Measurements from ENCODE around the gene TADA1. TPM values are rescaled to one million over a fixed set of nuclear protein-coding genes. Genes with fewer than 3 reads are reported as not detected.
A peak's percentile ranks its signal among the peaks of the same experiment; 100 is the strongest.

TADA1 gene
- total RNA-seq, 1 experiment from 2014 or later: 16.0 TPM

DNA sequence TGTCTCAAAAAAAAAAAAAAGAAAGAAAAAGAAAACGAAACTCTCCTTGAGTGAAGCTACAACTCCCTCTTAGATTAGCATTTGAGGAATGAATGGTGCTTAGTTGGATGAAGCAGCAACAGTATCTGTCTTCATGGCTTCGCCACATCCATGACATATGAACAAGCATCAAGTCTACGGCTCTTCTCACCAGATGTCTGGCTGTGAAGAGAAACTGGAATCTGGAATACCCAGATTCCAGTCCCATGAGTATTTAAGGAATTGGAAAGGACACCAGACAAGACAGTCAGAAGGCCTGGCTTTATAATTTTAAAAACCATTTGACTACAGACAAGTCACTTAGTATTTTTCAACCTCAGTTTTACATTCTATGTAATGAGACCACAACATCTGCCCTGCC, 38.0 kb upstream of the TADA1 start:
- H3K9ac ChIP-seq (ENCODE audit: low read length): no peak overlapping the region
- ChIA-PET RAD21 (ENCODE audit: low non-redundant PET in 1 of 2, low total read pairs in 2 of 2, uncharacterized antibody in 2 of 2, unreplicated experiment in 2 of 2) (no interaction called here), POLR2A (no interaction called here), CTCF (interaction anchor here (7.0 kb wide), 1 partner anchor 147 kb away, joined by 324 read pairs; no protein-coding TSS in a partner anchor)
- no peaks in the 10 kb centered on the region for H3K36me3 ChIP-seq (ENCODE audit: control insufficient read depth in 1 of 2, insufficient read depth in 2 of 2, low read length in 2 of 2)
- no peaks in the 10 kb centered on the region for H4K20me1 ChIP-seq (ENCODE audit: insufficient read depth)
- ATAC-seq (no peak), DNase-seq (ENCODE audit: low read depth, low spot score) (no peak)
- H3K27ac ChIP-seq (ENCODE audit: low read depth, low read length): no peak overlapping the region
- no peaks in the 10 kb centered on the region for H3K79me2 ChIP-seq (ENCODE audit: insufficient read depth, low read length)
- H3K4me2 ChIP-seq (ENCODE audit: low read length): 0 out of 2 replicates have a peak overlapping the region, but pooled peaks have one; percentile 14
- no TSS peak for BruUV-seq (replicated peaks)
- intact Hi-C loops (cut with micrococcal nuclease): no loop called here
- H3K4me3 ChIP-seq (replicated peaks in 1 of 2; ENCODE audit: low read depth in 1 of 2, low read length in 2 of 2): no peak overlapping the region
- H3K27me3 ChIP-seq (ENCODE audit: insufficient read depth, low read length): no peaks in the 10 kb centered on the region
- H3K9me3 ChIP-seq (ENCODE audit: control insufficient read depth in 1 of 2, insufficient read depth in 1 of 2, low read depth in 1 of 2, low read length in 2 of 2): no peaks in the 10 kb centered on the region
- no peak overlapping the region for H2AFZ ChIP-seq (ENCODE audit: low read depth, low read length, poor library complexity, severe bottlenecking)
- H3K9me2 ChIP-seq (ENCODE audit: insufficient read depth): no peaks in the 10 kb centered on the region
- TF ChIP-seq, protein P1, sequence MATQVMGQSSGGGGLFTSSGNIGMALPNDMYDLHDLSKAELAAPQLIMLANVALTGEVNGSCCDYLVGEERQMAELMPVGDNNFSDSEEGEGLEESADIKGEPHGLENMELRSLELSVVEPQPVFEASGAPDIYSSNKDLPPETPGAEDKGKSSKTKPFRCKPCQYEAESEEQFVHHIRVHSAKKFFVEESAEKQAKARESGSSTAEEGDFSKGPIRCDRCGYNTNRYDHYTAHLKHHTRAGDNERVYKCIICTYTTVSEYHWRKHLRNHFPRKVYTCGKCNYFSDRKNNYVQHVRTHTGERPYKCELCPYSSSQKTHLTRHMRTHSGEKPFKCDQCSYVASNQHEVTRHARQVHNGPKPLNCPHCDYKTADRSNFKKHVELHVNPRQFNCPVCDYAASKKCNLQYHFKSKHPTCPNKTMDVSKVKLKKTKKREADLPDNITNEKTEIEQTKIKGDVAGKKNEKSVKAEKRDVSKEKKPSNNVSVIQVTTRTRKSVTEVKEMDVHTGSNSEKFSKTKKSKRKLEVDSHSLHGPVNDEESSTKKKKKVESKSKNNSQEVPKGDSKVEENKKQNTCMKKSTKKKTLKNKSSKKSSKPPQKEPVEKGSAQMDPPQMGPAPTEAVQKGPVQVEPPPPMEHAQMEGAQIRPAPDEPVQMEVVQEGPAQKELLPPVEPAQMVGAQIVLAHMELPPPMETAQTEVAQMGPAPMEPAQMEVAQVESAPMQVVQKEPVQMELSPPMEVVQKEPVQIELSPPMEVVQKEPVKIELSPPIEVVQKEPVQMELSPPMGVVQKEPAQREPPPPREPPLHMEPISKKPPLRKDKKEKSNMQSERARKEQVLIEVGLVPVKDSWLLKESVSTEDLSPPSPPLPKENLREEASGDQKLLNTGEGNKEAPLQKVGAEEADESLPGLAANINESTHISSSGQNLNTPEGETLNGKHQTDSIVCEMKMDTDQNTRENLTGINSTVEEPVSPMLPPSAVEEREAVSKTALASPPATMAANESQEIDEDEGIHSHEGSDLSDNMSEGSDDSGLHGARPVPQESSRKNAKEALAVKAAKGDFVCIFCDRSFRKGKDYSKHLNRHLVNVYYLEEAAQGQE (IDR thresholded peaks at IDR 0.05; ENCODE audit: low read depth): no peak
- TF ChIP-seq, protein P2, sequence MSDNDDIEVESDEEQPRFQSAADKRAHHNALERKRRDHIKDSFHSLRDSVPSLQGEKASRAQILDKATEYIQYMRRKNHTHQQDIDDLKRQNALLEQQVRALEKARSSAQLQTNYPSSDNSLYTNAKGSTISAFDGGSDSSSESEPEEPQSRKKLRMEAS (IDR thresholded peaks at IDR 0.05): no peak
- TF ChIP-seq, protein P3, sequence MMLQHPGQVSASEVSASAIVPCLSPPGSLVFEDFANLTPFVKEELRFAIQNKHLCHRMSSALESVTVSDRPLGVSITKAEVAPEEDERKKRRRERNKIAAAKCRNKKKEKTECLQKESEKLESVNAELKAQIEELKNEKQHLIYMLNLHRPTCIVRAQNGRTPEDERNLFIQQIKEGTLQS (IDR thresholded peaks at IDR 0.05): no peak
- TF ChIP-seq TCF7L2 (IDR thresholded peaks at IDR 0.05; ENCODE audit: borderline replicate concordance, extremely low read depth, insufficient read depth, insufficient read length): no peak
- TF ChIP-seq, protein P4, sequence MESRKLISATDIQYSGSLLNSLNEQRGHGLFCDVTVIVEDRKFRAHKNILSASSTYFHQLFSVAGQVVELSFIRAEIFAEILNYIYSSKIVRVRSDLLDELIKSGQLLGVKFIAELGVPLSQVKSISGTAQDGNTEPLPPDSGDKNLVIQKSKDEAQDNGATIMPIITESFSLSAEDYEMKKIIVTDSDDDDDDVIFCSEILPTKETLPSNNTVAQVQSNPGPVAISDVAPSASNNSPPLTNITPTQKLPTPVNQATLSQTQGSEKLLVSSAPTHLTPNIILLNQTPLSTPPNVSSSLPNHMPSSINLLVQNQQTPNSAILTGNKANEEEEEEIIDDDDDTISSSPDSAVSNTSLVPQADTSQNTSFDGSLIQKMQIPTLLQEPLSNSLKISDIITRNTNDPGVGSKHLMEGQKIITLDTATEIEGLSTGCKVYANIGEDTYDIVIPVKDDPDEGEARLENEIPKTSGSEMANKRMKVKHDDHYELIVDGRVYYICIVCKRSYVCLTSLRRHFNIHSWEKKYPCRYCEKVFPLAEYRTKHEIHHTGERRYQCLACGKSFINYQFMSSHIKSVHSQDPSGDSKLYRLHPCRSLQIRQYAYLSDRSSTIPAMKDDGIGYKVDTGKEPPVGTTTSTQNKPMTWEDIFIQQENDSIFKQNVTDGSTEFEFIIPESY (IDR thresholded peaks at IDR 0.05; ENCODE audit: extremely low read depth, insufficient replicate concordance, low read length): no peak
- no peak for TF ChIP-seq SP1 (IDR thresholded peaks at IDR 0.05; ENCODE audit: low read depth)
- no peak for TF ChIP-seq YY1 (IDR thresholded peaks at IDR 0.05; ENCODE audit: extremely low read depth, insufficient replicate concordance, low read depth, low read length)
- TF ChIP-seq ZFX (IDR thresholded peaks at IDR 0.05): no peak
- TF ChIP-seq, protein P5, sequence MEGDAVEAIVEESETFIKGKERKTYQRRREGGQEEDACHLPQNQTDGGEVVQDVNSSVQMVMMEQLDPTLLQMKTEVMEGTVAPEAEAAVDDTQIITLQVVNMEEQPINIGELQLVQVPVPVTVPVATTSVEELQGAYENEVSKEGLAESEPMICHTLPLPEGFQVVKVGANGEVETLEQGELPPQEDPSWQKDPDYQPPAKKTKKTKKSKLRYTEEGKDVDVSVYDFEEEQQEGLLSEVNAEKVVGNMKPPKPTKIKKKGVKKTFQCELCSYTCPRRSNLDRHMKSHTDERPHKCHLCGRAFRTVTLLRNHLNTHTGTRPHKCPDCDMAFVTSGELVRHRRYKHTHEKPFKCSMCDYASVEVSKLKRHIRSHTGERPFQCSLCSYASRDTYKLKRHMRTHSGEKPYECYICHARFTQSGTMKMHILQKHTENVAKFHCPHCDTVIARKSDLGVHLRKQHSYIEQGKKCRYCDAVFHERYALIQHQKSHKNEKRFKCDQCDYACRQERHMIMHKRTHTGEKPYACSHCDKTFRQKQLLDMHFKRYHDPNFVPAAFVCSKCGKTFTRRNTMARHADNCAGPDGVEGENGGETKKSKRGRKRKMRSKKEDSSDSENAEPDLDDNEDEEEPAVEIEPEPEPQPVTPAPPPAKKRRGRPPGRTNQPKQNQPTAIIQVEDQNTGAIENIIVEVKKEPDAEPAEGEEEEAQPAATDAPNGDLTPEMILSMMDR (IDR thresholded peaks at IDR 0.05 in 2 of 3, conservative IDR thresholded peaks at IDR 0.05 in 1 of 3; ENCODE audit: borderline replicate concordance in 1 of 3, insufficient read depth in 1 of 3, low read depth in 2 of 3, low read length in 2 of 3): no peak
- TF ChIP-seq JUND (IDR thresholded peaks at IDR 0.05): no peak
- no peak for TF ChIP-seq EZH2 (IDR thresholded peaks at IDR 0.05)
- peaks cover 0 to 37% of the 10 kb centered on the region in 2 experiments; a peak in 3 of 4 replicates for H3K4me1 ChIP-seq (ENCODE audit: control insufficient read depth in 1 of 2, insufficient read depth in 2 of 2, low read length in 2 of 2)
